MM.1S (cell line): Measurements from ENCODE around the gene OGFOD3.

ENCODE experiments used
- DNase-seq: peaks from one replicate; pipeline ENCODE4 v3.0.0-alpha.2; 2015
- H2AFZ ChIP-seq: fragments of 300-600 bp; sonication (generic); 2 replicates; pipeline ENCODE4 v1.6.0; 2016; ENCODE audit warnings: antibody characterized with exemption, low read length
- H3F3A ChIP-seq: fragments of 300-600 bp; sonication (generic); 2 replicates; pipeline ENCODE4 v1.6.1; 2016; ENCODE audit warnings: mild to moderate bottlenecking, antibody characterized with exemption, low read length, moderate library complexity, mixed read lengths; ENCODE audit not compliant: insufficient read depth
- H3K27ac ChIP-seq: fragments of 300-600 bp; sonication (generic); 2 replicates; pipeline ENCODE4 v1.5.1; 2016; ENCODE audit warnings: mild to moderate bottlenecking, low read length
- H3K27me3 ChIP-seq: fragments of 300-600 bp; sonication (generic); replicated peaks from 2 replicates; pipeline ENCODE4 v1.6.0; 2016; ENCODE audit warnings: low read length; ENCODE audit not compliant: insufficient read depth
- H3K36me3 ChIP-seq: fragments of 300-600 bp; sonication (generic); replicated peaks from 2 replicates; pipeline ENCODE4 v1.6.1; 2016; ENCODE audit warnings: mild to moderate bottlenecking, low read length, mixed read lengths; ENCODE audit not compliant: insufficient read depth
- H3K4me1 ChIP-seq: fragments of 300-600 bp; sonication (generic); 2 replicates; pipeline ENCODE4 v1.6.1; 2016; ENCODE audit warnings: low read length, mixed read lengths
- H3K4me2 ChIP-seq: fragments of 300-600 bp; sonication (generic); 2 replicates; pipeline ENCODE4 v1.6.0; 2016; ENCODE audit warnings: low read depth, low read length
- H3K4me3 ChIP-seq: fragments of 300-600 bp; sonication (generic); 2 replicates; pipeline ENCODE4 v1.5.1; 2016; ENCODE audit warnings: low read length, mixed read lengths
- H3K79me2 ChIP-seq: fragments of 300-600 bp; sonication (generic); 2 replicates; pipeline ENCODE4 v1.6.1; 2016; ENCODE audit warnings: mixed run types, low read length, mixed read lengths
- H3K9ac ChIP-seq: fragments of 300-600 bp; sonication (generic); 2 replicates; pipeline ENCODE4 v1.6.1; 2016; ENCODE audit warnings: low read length, mixed read lengths
- H3K9me2 ChIP-seq: fragments of 300-600 bp; sonication (generic); replicated peaks from 2 replicates; pipeline ENCODE4 v1.6.1; 2016; ENCODE audit warnings: mild to moderate bottlenecking, low read length, mixed read lengths; ENCODE audit not compliant: insufficient read depth
- H3K9me3 ChIP-seq: fragments of 300-600 bp; sonication (generic); replicated peaks from 2 replicates; pipeline ENCODE4 v1.6.1; 2016; ENCODE audit warnings: mild to moderate bottlenecking, low read length, mixed read lengths; ENCODE audit not compliant: insufficient read depth
- H4K20me1 ChIP-seq: fragments of 300-600 bp; sonication (generic); 2 replicates; pipeline ENCODE4 v1.6.1; 2016; ENCODE audit warnings: mild to moderate bottlenecking, low read length, moderate library complexity, mixed read lengths; ENCODE audit not compliant: insufficient read depth
- CTCF ChIP-seq: fragments of 300-600 bp; sonication (generic); IDR thresholded peaks from 2 replicates; pipeline ENCODE4 v1.5.1; 2016; ENCODE audit warnings: antibody characterized with exemption, low read length, mixed read lengths
- EZH2 ChIP-seq: fragments of 300-600 bp; sonication (generic); optimal IDR thresholded peaks from 2 replicates; pipeline ENCODE3; 2017; ENCODE audit warnings: low read depth, mild to moderate bottlenecking, antibody characterized with exemption, low read length, mixed read lengths
- EZH2phosphoT487 ChIP-seq: fragments of 300-600 bp; sonication (generic); IDR thresholded peaks from 2 replicates; pipeline ENCODE4 v1.6.1; 2018; ENCODE audit warnings: antibody characterized with exemption, low read length

Gene OGFOD3

GRCh38 chr17:82436601-82437324 lies 18.4 kb upstream of the OGFOD3 start:
- DNase-seq: no peak
- H3F3A ChIP-seq: no peaks in the 10 kb centered on the region; the same call in 1 of the 2 replicates

GRCh38 chr17:82435601-82436583 lies 17.5 kb upstream of the OGFOD3 start:
- Histone ChIP-seq H3K36me3 (no peaks in the 10 kb centered on the region), H3K4me3 (no peak overlapping the region), H3K9ac (no peak overlapping the region), H3K27me3 (no peaks in the 10 kb centered on the region), H3K4me2 (no peak overlapping the region), H2AFZ (no peak overlapping the region), H3K9me3 (no peaks in the 10 kb centered on the region), H4K20me1 (no peaks in the 10 kb centered on the region), H3K4me1 (peaks cover 15% of the 10 kb centered on the region), H3K79me2 (no peaks in the 10 kb centered on the region), H3K9me2 (no peaks in the 10 kb centered on the region), H3F3A (no peaks in the 10 kb centered on the region; the same call in 1 of the 2 replicates), H3K27ac (no peak overlapping the region)
- TF ChIP-seq EZH2 (no peak), CTCF (no peak), EZH2phosphoT487 (no peak)
- DNase-seq: no peak

More at GRCh38 chr17:82436601-82437324, 18.4 kb upstream of the OGFOD3 start:
- no peak overlapping the region for H3K4me2 ChIP-seq
- peaks cover 15% of the 10 kb centered on the region for H3K4me1 ChIP-seq
- no peaks in the 10 kb centered on the region for H3K9me2 ChIP-seq
- H2AFZ ChIP-seq: no peak overlapping the region
- TF ChIP-seq EZH2 (no peak), CTCF (no peak)
- no peak overlapping the region for H3K9ac ChIP-seq
- no peaks in the 10 kb centered on the region for H4K20me1 ChIP-seq
- H3K36me3 ChIP-seq: no peaks in the 10 kb centered on the region
- H3K27ac ChIP-seq: no peak overlapping the region
- H3K4me3 ChIP-seq: no peak overlapping the region
- H3K79me2 ChIP-seq: no peaks in the 10 kb centered on the region
- H3K27me3 ChIP-seq: no peaks in the 10 kb centered on the region
- H3K9me3 ChIP-seq: no peaks in the 10 kb centered on the region

GRCh38 chr17:82435103-82435502 lies 16.7 kb upstream of the OGFOD3 start:
- Histone ChIP-seq H3K9ac (no peak overlapping the region), H3K36me3 (no peaks in the 10 kb centered on the region)

More at GRCh38 chr17:82435103-82435502, 16.7 kb upstream of the OGFOD3 start:
- H3K4me2 ChIP-seq: no peak overlapping the region
- H3K9me3 ChIP-seq: no peaks in the 10 kb centered on the region
- no peaks in the 10 kb centered on the region for H4K20me1 ChIP-seq
- no peaks in the 10 kb centered on the region for H3F3A ChIP-seq
- no peaks in the 10 kb centered on the region for H3K27me3 ChIP-seq
- TF ChIP-seq EZH2 (no peak), CTCF (no peak), EZH2phosphoT487 (no peak)
- no peaks in the 10 kb centered on the region for H3K9me2 ChIP-seq
- peak overlapping the region; percentile 40; the same call in 1 of the 2 replicates for H3K27ac ChIP-seq
- peaks cover 15% of the 10 kb centered on the region for H3K4me1 ChIP-seq
- H3K79me2 ChIP-seq: no peaks in the 10 kb centered on the region
- H3K4me3 ChIP-seq: no peak overlapping the region
- DNase-seq: no peak
- H2AFZ ChIP-seq: no peak overlapping the region
